Activated CD4-positive, alpha-beta T cell treated with anti-CD3 and anti-CD28 coated beads, Interleukin-2, amount 50 U/mL, for 16 hours (primary cell): ENCODE data around the gene CDK11B.
"Not testable (repeated sequence)": the region's sequence is repeated elsewhere in the genome, so short reads cannot be mapped to it uniquely, and the experiment has no call there.

Experiments used
- DNase-seq: peaks from one replicate; pipeline ENCODE4 v3.0.0-alpha.2; 2020

Gene CDK11B

GRCh38 chr1:1597275-1597930 lies 61.4 kb downstream of the CDK11B start:
- no peak for DNase-seq

- DNase-seq, result no peak
Measured at GRCh38 chr1:1596493-1597274, 62.1 kb downstream of the CDK11B start.

GRCh38 chr1:1595341-1595740 lies 63.5 kb downstream of the CDK11B start:
- DNase-seq, result not testable (repeated sequence)

- DNase-seq, result no peak
Measured at GRCh38 chr1:1594602-1595260, 64.1 kb downstream of the CDK11B start.

GRCh38 chr1:1593834-1594601 lies 64.8 kb downstream of the CDK11B start:
- DNase-seq, result no peak

GRCh38 chr1:1591452-1591851 lies 67.4 kb downstream of the CDK11B start:
- no peak for DNase-seq
